NCI-H2107 treated with DMSO at 0.1 percent for 48 hours (cell line): ENCODE results near the gene NME8.

Experiments
- DNase-seq: peaks from one replicate; lab custom pipeline; 2025; ENCODE audit not compliant: unreplicated experiment; lab: John Stamatoyannopoulos, UW

NME8 gene

GRCh38 chr7:37932543-37932942 is 84.1 kb downstream of the NME8 start:
- DNase-seq, result no peak

- no peak for DNase-seq
Measured at GRCh38 chr7:37933018-37933566, 84.7 kb downstream of the NME8 start.

- DNase-seq, result no peak
Measured at GRCh38 chr7:37942934-37943610, 94.7 kb downstream of the NME8 start.

- no peak for DNase-seq
Measured at GRCh38 chr7:37943905-37944736, 95.7 kb downstream of the NME8 start.

- no peak for DNase-seq
Measured at GRCh38 chr7:37944737-37945054, 96.3 kb downstream of the NME8 start.

- no peak for DNase-seq
Measured at GRCh38 chr7:37945336-37945735, 96.9 kb downstream of the NME8 start.

- no peak for DNase-seq
Measured at GRCh38 chr7:37947138-37947940, 98.9 kb downstream of the NME8 start.

- no peak for DNase-seq
Measured at GRCh38 chr7:37947941-37948210, 99.5 kb downstream of the NME8 start.
